H9 (cell line): ENCODE data around the gene RNPS1. TPM values are rescaled to one million over a fixed set of nuclear protein-coding genes. Genes with fewer than 3 reads are reported as not detected.

ENCODE experiments used
- DNase-seq: peaks from one replicate; pipeline ENCODE4 v3.0.0-alpha.2; 2017
- H2AFZ ChIP-seq: one replicate; pipeline ENCODE4 v1.6.1; 2013; ENCODE audit warnings: mild to moderate bottlenecking, low read length, control low read depth, moderate library complexity
- H2AK5ac ChIP-seq: 2 replicates; pipeline ENCODE4 v1.6.1; 2013; ENCODE audit warnings: low read length, control low read depth, mixed read lengths; ENCODE audit not compliant: insufficient read length
- H2BK120ac ChIP-seq: one replicate; pipeline ENCODE4 v1.6.1; 2013; ENCODE audit warnings: low read depth, mild to moderate bottlenecking, low read length, control low read depth, inconsistent platforms; ENCODE audit not compliant: poor library complexity, severe bottlenecking
- H2BK12ac ChIP-seq: 2 replicates; pipeline ENCODE4 v1.6.1; 2013; ENCODE audit warnings: low read length, control low read depth, mixed read lengths, low read depth; ENCODE audit not compliant: insufficient read length
- H2BK15ac ChIP-seq: 2 replicates; pipeline ENCODE4 v1.6.1; 2013; ENCODE audit warnings: low read depth, low read length, control low read depth
- H2BK20ac ChIP-seq: one replicate; pipeline ENCODE4 v1.6.1; 2013; ENCODE audit warnings: low read depth, mild to moderate bottlenecking, low read length, control low read depth, inconsistent platforms; ENCODE audit not compliant: poor library complexity, severe bottlenecking
- H2BK5ac ChIP-seq: 2 replicates; pipeline ENCODE4 v1.6.1; 2013; ENCODE audit warnings: low read length, control low read depth, mixed read lengths; ENCODE audit not compliant: insufficient read length
- H3K14ac ChIP-seq: 2 replicates; pipeline ENCODE4 v1.6.1; 2013; ENCODE audit warnings: low read length, control low read depth; ENCODE audit not compliant: insufficient read depth
- H3K18ac ChIP-seq: 2 replicates; pipeline ENCODE4 v1.6.1; 2013; ENCODE audit warnings: low read depth, mild to moderate bottlenecking, mixed read lengths, low read length, control low read depth; ENCODE audit not compliant: insufficient read length
- H3K23ac ChIP-seq: 2 replicates; pipeline ENCODE4 v1.6.1; 2013; ENCODE audit warnings: low read length, control low read depth, mixed read lengths, low read depth; ENCODE audit not compliant: insufficient read length
- H3K23me2 ChIP-seq: 2 replicates; pipeline ENCODE4 v1.6.1; 2013; ENCODE audit warnings: low read depth, mild to moderate bottlenecking, mixed read lengths, low read length, control low read depth; ENCODE audit not compliant: insufficient read length, poor library complexity, severe bottlenecking
- H3K27ac ChIP-seq: 2 replicates; pipeline ENCODE4 v1.5.1; 2013; ENCODE audit warnings: low read length, control low read depth, mixed read lengths, low read depth; ENCODE audit not compliant: insufficient read length
- H3K27me3 ChIP-seq: 2 replicates; pipeline ENCODE4 v1.6.1; 2013; ENCODE audit warnings: low read length, control low read depth, inconsistent platforms; ENCODE audit not compliant: insufficient read depth
- H3K4ac ChIP-seq: 2 replicates; pipeline ENCODE4 v1.6.1; 2013; ENCODE audit warnings: low read depth, mild to moderate bottlenecking, control low read depth, inconsistent platforms, low read length, moderate library complexity
- H3K4me1 ChIP-seq: 2 replicates; pipeline ENCODE4 v1.6.1; 2013; ENCODE audit warnings: low read length, control low read depth, inconsistent platforms; ENCODE audit not compliant: insufficient read depth
- H3K4me2 ChIP-seq: 2 replicates; pipeline ENCODE4 v1.6.1; 2013; ENCODE audit warnings: low read length, control low read depth, mixed read lengths; ENCODE audit not compliant: insufficient read length, insufficient read depth
- H3K56ac ChIP-seq: 2 replicates; pipeline ENCODE4 v1.6.1; 2013; ENCODE audit warnings: low read depth, mild to moderate bottlenecking, mixed read lengths, low read length, control low read depth; ENCODE audit not compliant: insufficient read length
- H3K79me1 ChIP-seq: 2 replicates; pipeline ENCODE4 v1.6.1; 2013; ENCODE audit warnings: low read depth, mild to moderate bottlenecking, moderate library complexity, low read length, control low read depth, inconsistent platforms; ENCODE audit not compliant: insufficient read depth, poor library complexity, severe bottlenecking
- H3K79me2 ChIP-seq: 2 replicates; pipeline ENCODE4 v1.6.1; 2013; ENCODE audit warnings: low read length, control low read depth, inconsistent platforms; ENCODE audit not compliant: insufficient read depth
- H3K9ac ChIP-seq: 2 replicates; pipeline ENCODE4 v1.6.1; 2013; ENCODE audit warnings: low read length, control low read depth, mixed read lengths; ENCODE audit not compliant: insufficient read length; ENCODE audit errors: extremely low read depth
- H3K9me3 ChIP-seq: one replicate; pipeline ENCODE4 v1.6.1; 2013; ENCODE audit warnings: low read depth, low read length, inconsistent platforms; ENCODE audit not compliant: control insufficient read depth
- H3T11ph ChIP-seq: one replicate; pipeline ENCODE4 v1.6.1; 2013; ENCODE audit warnings: mild to moderate bottlenecking, low read length, control low read depth, inconsistent platforms
- H4K20me1 ChIP-seq: one replicate; pipeline ENCODE4 v1.6.1; 2013; ENCODE audit not compliant: control insufficient read depth, insufficient read length, insufficient read depth
- H4K5ac ChIP-seq: 2 replicates; pipeline ENCODE4 v1.6.1; 2013; ENCODE audit warnings: low read depth, mild to moderate bottlenecking, mixed read lengths, low read length, control low read depth; ENCODE audit not compliant: insufficient read length
- H4K8ac ChIP-seq: replicated peaks from 2 replicates; pipeline ENCODE4 v1.6.1; 2013; ENCODE audit warnings: low read length, control low read depth, mixed read lengths, low read depth; ENCODE audit not compliant: insufficient read length
- H4K91ac ChIP-seq: 2 replicates; pipeline ENCODE4 v1.6.1; 2013; ENCODE audit warnings: low read depth, mild to moderate bottlenecking, moderate library complexity, mixed read lengths, low read length, control low read depth; ENCODE audit not compliant: insufficient read length
- H3K27ac Mint-ChIP-seq, 3 experiments: 2 replicates in 2 of 3; 3 replicates in 1 of 3; pipeline ENCODE4 v1.8.0; 2020 to 2021; ENCODE audit warnings: mixed read lengths in 3 of 3, mild to moderate bottlenecking in 1 of 3, moderate library complexity in 1 of 3
- H3K27me3 Mint-ChIP-seq: 2 replicates; pipeline ENCODE4 v1.8.0; 2021; ENCODE audit warnings: low read depth, mild to moderate bottlenecking, moderate library complexity, mixed read lengths
- H3K36me3 Mint-ChIP-seq, 3 experiments: 2 replicates in 2 of 3; 3 replicates in 1 of 3; pipeline ENCODE4 v1.8.0; 2020 to 2021; ENCODE audit warnings: low read depth in 3 of 3, mixed read lengths in 3 of 3; ENCODE audit not compliant: insufficient read depth in 1 of 3
- H3K4me1 Mint-ChIP-seq, 2 experiments: 2 replicates each; pipeline ENCODE4 v1.8.0; 2020; ENCODE audit warnings: mixed read lengths in 2 of 2
- H3K4me3 Mint-ChIP-seq, 2 experiments: 2 replicates in 1 of 2; 3 replicates in 1 of 2; pipeline ENCODE4 v1.8.0; 2020 to 2021; ENCODE audit warnings: mild to moderate bottlenecking in 2 of 2, mixed read lengths in 2 of 2, moderate library complexity in 1 of 2
- H3K9me3 Mint-ChIP-seq, 2 experiments: 2 replicates in 1 of 2; 3 replicates in 1 of 2; pipeline ENCODE4 v1.8.0; 2020; ENCODE audit warnings: mild to moderate bottlenecking in 2 of 2, mixed read lengths in 2 of 2, moderate library complexity in 1 of 2
- WGBS: extraction: QIAGEN DNeasy Blood & Tissue Kit; methylation state at CpG from one replicate; pipeline ENCODE4 v1.1.7; 2013; ENCODE audit warnings: missing lambda C conversion rate, low lambda C conversion rate, mixed read lengths; ENCODE audit not compliant: insufficient read length; ENCODE audit errors: extremely low coverage; 5-methylcytosine and 5-hydroxymethylcytosine counted together
- total RNA-seq: library from RNA; stranded (reverse); gene quantifications from 2 replicates; pipeline ENCODE4 v1.2.1, GENCODE V29; 2021
- TF ChIP-seq, protein P1 (sequence below): fragments of 200-600 bp; sonication (generic); conservative IDR thresholded peaks from 3 replicates; pipeline ENCODE4 v1.8.0; 2021; ENCODE audit warnings: antibody characterized with exemption, mild to moderate bottlenecking

The RNPS1 gene
- total RNA-seq, 1 experiment from 2014 or later, result 384 TPM

DNA sequence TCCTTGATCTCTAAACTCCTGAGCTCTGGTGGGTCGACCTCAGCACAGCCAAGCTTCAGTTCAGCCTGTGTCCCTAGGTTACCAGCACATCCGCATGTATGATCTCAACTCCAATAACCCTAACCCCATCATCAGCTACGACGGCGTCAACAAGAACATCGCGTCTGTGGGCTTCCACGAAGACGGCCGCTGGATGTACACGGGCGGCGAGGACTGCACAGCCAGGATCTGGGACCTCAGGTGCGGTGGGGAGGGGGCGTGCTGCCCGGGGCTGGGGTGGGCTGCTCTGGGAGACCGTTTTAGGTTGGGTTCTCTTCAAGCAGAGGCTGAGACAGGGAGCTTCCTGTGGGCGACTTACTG lies 61.5 kb downstream of the RNPS1 start:
- Histone ChIP-seq H2BK120ac (no peak overlapping the region), H3K9ac (no peak overlapping the region), H3K18ac (no peak overlapping the region), H3K27me3 (no peaks in the 10 kb centered on the region), H2BK20ac (no peak overlapping the region), H4K5ac (no peak overlapping the region), H2BK12ac (no peak overlapping the region), H3K79me1 (no peaks in the 10 kb centered on the region), H3K23me2 (peaks cover 12% of the 10 kb centered on the region), H2BK5ac (no peak overlapping the region), H2BK15ac (no peak overlapping the region), H3K27ac (no peak overlapping the region), H4K8ac (no peak overlapping the region), H4K20me1 (no peaks in the 10 kb centered on the region), H3K4me1 (no peaks in the 10 kb centered on the region; the same call in 1 of the 2 replicates), H3T11ph (no peak overlapping the region), H3K56ac (no peak overlapping the region), H2AK5ac (no peak overlapping the region), H3K14ac (no peak overlapping the region), H3K23ac (no peak overlapping the region), H4K91ac (no peak overlapping the region), H3K4me2 (peak overlapping the region; percentile 80), H3K4ac (no peak overlapping the region), H3K79me2 (no peaks in the 10 kb centered on the region), H2AFZ (no peak overlapping the region), H3K9me3 (no peaks in the 10 kb centered on the region)
- Mint-ChIP-seq H3K27me3 (peaks cover 21% of the 10 kb centered on the region), H3K36me3 (peaks cover 7 to 30% (median 28%) of the 10 kb centered on the region in 3 experiments; a peak in 6 of 7 replicates), H3K9me3 (peaks cover 0 to 9% of the 10 kb centered on the region in 2 experiments; a peak in 1 of 5 replicates), H3K27ac (0 out of 7 replicates have a peak overlapping the region, but pooled peaks of 1 of the 3 experiments have one; percentile 46), H3K4me1 (peaks cover 6 to 9% of the 10 kb centered on the region in 2 experiments), H3K4me3 (peak overlapping the region; percentile 76 to 84)
- DNase-seq, result no peak
- TF ChIP-seq, protein P1, sequence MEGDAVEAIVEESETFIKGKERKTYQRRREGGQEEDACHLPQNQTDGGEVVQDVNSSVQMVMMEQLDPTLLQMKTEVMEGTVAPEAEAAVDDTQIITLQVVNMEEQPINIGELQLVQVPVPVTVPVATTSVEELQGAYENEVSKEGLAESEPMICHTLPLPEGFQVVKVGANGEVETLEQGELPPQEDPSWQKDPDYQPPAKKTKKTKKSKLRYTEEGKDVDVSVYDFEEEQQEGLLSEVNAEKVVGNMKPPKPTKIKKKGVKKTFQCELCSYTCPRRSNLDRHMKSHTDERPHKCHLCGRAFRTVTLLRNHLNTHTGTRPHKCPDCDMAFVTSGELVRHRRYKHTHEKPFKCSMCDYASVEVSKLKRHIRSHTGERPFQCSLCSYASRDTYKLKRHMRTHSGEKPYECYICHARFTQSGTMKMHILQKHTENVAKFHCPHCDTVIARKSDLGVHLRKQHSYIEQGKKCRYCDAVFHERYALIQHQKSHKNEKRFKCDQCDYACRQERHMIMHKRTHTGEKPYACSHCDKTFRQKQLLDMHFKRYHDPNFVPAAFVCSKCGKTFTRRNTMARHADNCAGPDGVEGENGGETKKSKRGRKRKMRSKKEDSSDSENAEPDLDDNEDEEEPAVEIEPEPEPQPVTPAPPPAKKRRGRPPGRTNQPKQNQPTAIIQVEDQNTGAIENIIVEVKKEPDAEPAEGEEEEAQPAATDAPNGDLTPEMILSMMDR, result no peak
- WGBS, result no CpG with 5 or more reads among the region's 18 CpGs
